Cardiac ventricle fibroblast (primary cell): ENCODE results near the gene NECAP2. TPM values are rescaled to one million over a fixed set of nuclear protein-coding genes. Genes with fewer than 3 reads are reported as not detected.

ENCODE experiments used
- total RNA-seq: library from RNA; depleted of rRNA; stranded (reverse); fragments of >200 nt; gene quantifications from 2 replicates; pipeline ENCODE4 v1.2.3, GENCODE V29; 2015

Gene NECAP2, protein sequence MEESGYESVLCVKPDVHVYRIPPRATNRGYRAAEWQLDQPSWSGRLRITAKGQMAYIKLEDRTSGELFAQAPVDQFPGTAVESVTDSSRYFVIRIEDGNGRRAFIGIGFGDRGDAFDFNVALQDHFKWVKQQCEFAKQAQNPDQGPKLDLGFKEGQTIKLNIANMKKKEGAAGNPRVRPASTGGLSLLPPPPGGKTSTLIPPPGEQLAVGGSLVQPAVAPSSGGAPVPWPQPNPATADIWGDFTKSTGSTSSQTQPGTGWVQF
- 49.8 and 53.7 TPM in 2 replicates for total RNA-seq

GRCh38 chr1:16440470-16441281, at the start of gene NECAP2:
Gene NECAP2 (plus strand): TSS chr1:16440724. CDS start chr1:16440762, 38 bp downstream.

GRCh38 chr1:16436946-16437474, 3.5 kb upstream of the NECAP2 start, which contains the start of gene SPATA21:
Gene SPATA21 (minus strand): TSS chr1:16437424. CDS start chr1:16431371, 6,053 bp downstream.

Other genes with a start within 250 kb of the NECAP2 start
- 11.7 and 11.9 TPM in 2 replicates for gene ARHGEF19, start 228.1 kb upstream of the NECAP2 start, total RNA-seq
- 1.6 and 2.9 TPM in 2 replicates for gene CPLANE2, start 203.5 kb upstream of the NECAP2 start, total RNA-seq
- 10.2 and 21.9 TPM in 2 replicates for gene FBXO42, start 88.2 kb upstream of the NECAP2 start, total RNA-seq
- 78.3 and 78.5 TPM in 2 replicates for gene SZRD1, start 73.5 kb upstream of the NECAP2 start, total RNA-seq
- gene SPATA21, start 3.3 kb upstream of the NECAP2 start, total RNA-seq, result not detected in 2 replicates
- under 0.01 TPM in 2 replicates for gene RNU1-1, start 73.6 kb downstream of the NECAP2 start, total RNA-seq
- 22.7 and 27.6 TPM in 2 replicates for gene NBPF1, start 172.8 kb downstream of the NECAP2 start, total RNA-seq
- gene RNU1-3, start 226.2 kb downstream of the NECAP2 start, total RNA-seq, result under 0.01 TPM in 2 replicates